Liver (tissue), 3 donors: ENCODE measurements around the gene LMAN2.

Source experiments
- FOXA1 ChIP-seq: IDR thresholded peaks from 2 replicates; pipeline ENCODE4 v1.6.1; 2016; ENCODE audit warnings: antibody characterized with exemption
- GABPA ChIP-seq, 2 donors: IDR thresholded peaks in 1 of 2; conservative IDR thresholded peaks in 1 of 2; 2 replicates each; pipeline ENCODE4 v1.6.1; 2016; ENCODE audit warnings: antibody characterized with exemption in 2 of 2, mild to moderate bottlenecking in 1 of 2, moderate library complexity in 1 of 2
- HNF4G ChIP-seq: IDR thresholded peaks from 2 replicates; pipeline ENCODE4 v1.6.1; 2016; ENCODE audit warnings: antibody characterized with exemption
- JUND ChIP-seq, 2 donors: IDR thresholded peaks; 2 replicates each; pipeline ENCODE4 v1.6.1; 2016; ENCODE audit warnings: antibody characterized with exemption in 2 of 2
- MAX ChIP-seq: IDR thresholded peaks from 2 replicates; pipeline ENCODE4 v1.6.1; 2016; ENCODE audit warnings: antibody characterized with exemption
- RAD21 ChIP-seq, 2 donors: IDR thresholded peaks; 2 replicates each; pipeline ENCODE4 v1.6.1; 2016; ENCODE audit warnings: antibody characterized with exemption in 2 of 2, mild to moderate bottlenecking in 2 of 2
- REST ChIP-seq: IDR thresholded peaks from 2 replicates; pipeline ENCODE4 v1.6.1; 2016; ENCODE audit warnings: antibody characterized with exemption, mild to moderate bottlenecking
- RXRA ChIP-seq, 2 donors: IDR thresholded peaks; 2 replicates each; pipeline ENCODE4 v1.6.1; 2017 to 2018; ENCODE audit warnings: antibody characterized with exemption in 2 of 2, mild to moderate bottlenecking in 1 of 2
- SP1 ChIP-seq: IDR thresholded peaks from 2 replicates; pipeline ENCODE4 v1.6.1; 2018; ENCODE audit warnings: antibody characterized with exemption, mild to moderate bottlenecking
- TAF1 ChIP-seq: conservative IDR thresholded peaks from 2 replicates; pipeline ENCODE4 v1.6.1; 2016; ENCODE audit warnings: antibody characterized with exemption, mild to moderate bottlenecking
- YY1 ChIP-seq: IDR thresholded peaks from 2 replicates; pipeline ENCODE4 v1.6.1; 2016; ENCODE audit warnings: antibody characterized with exemption, mild to moderate bottlenecking
- TF ChIP-seq, protein P1 (sequence below): fragments of 150-350 bp; IDR thresholded peaks from 2 replicates; pipeline ENCODE4 v1.5.1; 2017; ENCODE audit warnings: improper control_type of control experiment, low read depth, low read length; ENCODE audit not compliant: missing input control
- TF ChIP-seq, protein P2 (sequence below): IDR thresholded peaks from 2 replicates; pipeline ENCODE4 v1.6.1; 2016; ENCODE audit warnings: antibody characterized with exemption
- donor health status: healthy.
- donor health status: healthy.

GRCh38 chr5:177327539-177328522 is 23.6 kb downstream of the LMAN2 start:
- no peak for TF ChIP-seq MAX
- TF ChIP-seq, protein P1, sequence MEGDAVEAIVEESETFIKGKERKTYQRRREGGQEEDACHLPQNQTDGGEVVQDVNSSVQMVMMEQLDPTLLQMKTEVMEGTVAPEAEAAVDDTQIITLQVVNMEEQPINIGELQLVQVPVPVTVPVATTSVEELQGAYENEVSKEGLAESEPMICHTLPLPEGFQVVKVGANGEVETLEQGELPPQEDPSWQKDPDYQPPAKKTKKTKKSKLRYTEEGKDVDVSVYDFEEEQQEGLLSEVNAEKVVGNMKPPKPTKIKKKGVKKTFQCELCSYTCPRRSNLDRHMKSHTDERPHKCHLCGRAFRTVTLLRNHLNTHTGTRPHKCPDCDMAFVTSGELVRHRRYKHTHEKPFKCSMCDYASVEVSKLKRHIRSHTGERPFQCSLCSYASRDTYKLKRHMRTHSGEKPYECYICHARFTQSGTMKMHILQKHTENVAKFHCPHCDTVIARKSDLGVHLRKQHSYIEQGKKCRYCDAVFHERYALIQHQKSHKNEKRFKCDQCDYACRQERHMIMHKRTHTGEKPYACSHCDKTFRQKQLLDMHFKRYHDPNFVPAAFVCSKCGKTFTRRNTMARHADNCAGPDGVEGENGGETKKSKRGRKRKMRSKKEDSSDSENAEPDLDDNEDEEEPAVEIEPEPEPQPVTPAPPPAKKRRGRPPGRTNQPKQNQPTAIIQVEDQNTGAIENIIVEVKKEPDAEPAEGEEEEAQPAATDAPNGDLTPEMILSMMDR, result no peak
- no peak for TF ChIP-seq FOXA1
- no peak for TF ChIP-seq REST
- no peak for TF ChIP-seq SP1
- TF ChIP-seq, protein P2, sequence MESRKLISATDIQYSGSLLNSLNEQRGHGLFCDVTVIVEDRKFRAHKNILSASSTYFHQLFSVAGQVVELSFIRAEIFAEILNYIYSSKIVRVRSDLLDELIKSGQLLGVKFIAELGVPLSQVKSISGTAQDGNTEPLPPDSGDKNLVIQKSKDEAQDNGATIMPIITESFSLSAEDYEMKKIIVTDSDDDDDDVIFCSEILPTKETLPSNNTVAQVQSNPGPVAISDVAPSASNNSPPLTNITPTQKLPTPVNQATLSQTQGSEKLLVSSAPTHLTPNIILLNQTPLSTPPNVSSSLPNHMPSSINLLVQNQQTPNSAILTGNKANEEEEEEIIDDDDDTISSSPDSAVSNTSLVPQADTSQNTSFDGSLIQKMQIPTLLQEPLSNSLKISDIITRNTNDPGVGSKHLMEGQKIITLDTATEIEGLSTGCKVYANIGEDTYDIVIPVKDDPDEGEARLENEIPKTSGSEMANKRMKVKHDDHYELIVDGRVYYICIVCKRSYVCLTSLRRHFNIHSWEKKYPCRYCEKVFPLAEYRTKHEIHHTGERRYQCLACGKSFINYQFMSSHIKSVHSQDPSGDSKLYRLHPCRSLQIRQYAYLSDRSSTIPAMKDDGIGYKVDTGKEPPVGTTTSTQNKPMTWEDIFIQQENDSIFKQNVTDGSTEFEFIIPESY, result no peak
- TF ChIP-seq RXRA (IDR thresholded peaks at IDR 0.05), result no peak
- no peak for TF ChIP-seq YY1
- no peak for TF ChIP-seq RAD21 (IDR thresholded peaks at IDR 0.05)
- TF ChIP-seq TAF1, result no peak
- TF ChIP-seq JUND (IDR thresholded peaks at IDR 0.05), result no peak
- no peak for TF ChIP-seq GABPA (IDR thresholded peaks at IDR 0.05 in 1 of 2, conservative IDR thresholded peaks at IDR 0.05 in 1 of 2)
- no peak for TF ChIP-seq HNF4G
